Right ventricle myocardium superior (tissue), 1 donor: ENCODE measurements around the gene TBCD. TPM values are rescaled to one million over a fixed set of nuclear protein-coding genes. Genes with fewer than 3 reads are reported as not detected.

ENCODE experiments used
- total RNA-seq: library from RNA; stranded (reverse); fragmentation: NEBNext Ultra II Directional; extraction: Animal tissue kit (Norgen Biotek cat#: 25700); gene quantifications from one replicate; pipeline ENCODE4 v1.2.1, GENCODE V29; 2021
- donor health status: DM: no; HTN: yes; CAD: no; lungs with severe emphysema.

Gene TBCD
- total RNA-seq, 1 donor from 2014 or later = 45.1 TPM

Other genes with a start within 250 kb of the TBCD start
- 34.3 TPM for gene FOXK2, start 232.3 kb upstream of the TBCD start, total RNA-seq
- 34.3 TPM for gene WDR45B, start 103.6 kb upstream of the TBCD start, total RNA-seq
- 20.7 TPM for gene RAB40B, start 53.4 kb upstream of the TBCD start, total RNA-seq
- 13.2 TPM for gene FN3KRP, start 35.4 kb upstream of the TBCD start, total RNA-seq
- gene FN3K, start 16.4 kb upstream of the TBCD start, total RNA-seq = 80.2 TPM
- gene ZNF750, start 88.0 kb downstream of the TBCD start, total RNA-seq = 0.13 TPM